Measurements from ENCODE around the gene NACC1.

- no peak for TF ChIP-seq CTCF (IDR thresholded peaks at IDR 0.05; ENCODE audit: low read depth, low read length, poor library complexity, severe bottlenecking)
- no peak for TF ChIP-seq EZH2phosphoT487 (IDR thresholded peaks at IDR 0.05; ENCODE audit: borderline replicate concordance, low read length)
Measured at GRCh38 chr19:13078897-13079541, 39.0 kb upstream of the NACC1 start.
